Measurements from ENCODE around the gene GAL3ST3. TPM values are rescaled to one million over a fixed set of nuclear protein-coding genes. Genes with fewer than 3 reads are reported as not detected.

Gene GAL3ST3
- total RNA-seq, 2 experiments from 2014 or later = not detected

DNA sequence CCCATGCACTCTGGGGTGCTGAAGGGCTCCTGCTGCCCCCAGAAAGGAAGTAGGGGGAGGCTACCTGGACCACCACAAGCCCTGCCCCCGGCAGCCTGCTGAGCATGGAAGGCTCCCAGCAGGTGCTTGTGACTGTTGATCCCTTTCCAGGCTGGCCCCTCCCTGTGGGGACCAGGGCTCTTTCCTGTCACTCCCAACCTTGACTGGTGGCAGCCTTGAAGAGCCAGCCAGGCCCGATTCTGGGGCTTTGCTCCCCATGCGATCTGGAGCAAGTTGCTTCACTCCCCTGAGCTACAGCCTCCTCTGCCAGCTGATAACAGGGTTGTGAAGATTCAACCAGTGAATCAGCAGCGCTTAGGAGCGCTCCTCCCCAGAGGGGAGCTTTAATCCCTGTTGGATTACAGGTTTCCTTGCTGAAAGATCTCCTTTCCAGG lies 41.7 kb downstream of the GAL3ST3 start:
- intact Hi-C loops (cut with micrococcal nuclease; ENCODE audit: unreplicated experiment) = no loop called here
- no TSS peak for BruUV-seq (replicated peaks)
- H3K4me1 ChIP-seq (ENCODE audit: insufficient read depth, low read length, poor library complexity, severe bottlenecking) = peaks cover 23% of the 10 kb centered on the region
- H3K4me3 ChIP-seq (ENCODE audit: low read depth, low read length, poor library complexity, severe bottlenecking) = no peak overlapping the region
- H4K20me1 ChIP-seq (ENCODE audit: insufficient read depth, low read length) = no peaks in the 10 kb centered on the region
- TF ChIP-seq, protein P1, sequence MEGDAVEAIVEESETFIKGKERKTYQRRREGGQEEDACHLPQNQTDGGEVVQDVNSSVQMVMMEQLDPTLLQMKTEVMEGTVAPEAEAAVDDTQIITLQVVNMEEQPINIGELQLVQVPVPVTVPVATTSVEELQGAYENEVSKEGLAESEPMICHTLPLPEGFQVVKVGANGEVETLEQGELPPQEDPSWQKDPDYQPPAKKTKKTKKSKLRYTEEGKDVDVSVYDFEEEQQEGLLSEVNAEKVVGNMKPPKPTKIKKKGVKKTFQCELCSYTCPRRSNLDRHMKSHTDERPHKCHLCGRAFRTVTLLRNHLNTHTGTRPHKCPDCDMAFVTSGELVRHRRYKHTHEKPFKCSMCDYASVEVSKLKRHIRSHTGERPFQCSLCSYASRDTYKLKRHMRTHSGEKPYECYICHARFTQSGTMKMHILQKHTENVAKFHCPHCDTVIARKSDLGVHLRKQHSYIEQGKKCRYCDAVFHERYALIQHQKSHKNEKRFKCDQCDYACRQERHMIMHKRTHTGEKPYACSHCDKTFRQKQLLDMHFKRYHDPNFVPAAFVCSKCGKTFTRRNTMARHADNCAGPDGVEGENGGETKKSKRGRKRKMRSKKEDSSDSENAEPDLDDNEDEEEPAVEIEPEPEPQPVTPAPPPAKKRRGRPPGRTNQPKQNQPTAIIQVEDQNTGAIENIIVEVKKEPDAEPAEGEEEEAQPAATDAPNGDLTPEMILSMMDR (conservative IDR thresholded peaks at IDR 0.05; ENCODE audit: low read length) = no peak
- no peak for TF ChIP-seq EZH2phosphoT487 (IDR thresholded peaks at IDR 0.05; ENCODE audit: borderline replicate concordance, low read depth, low read length)
- peaks cover 21% of the 10 kb centered on the region for H3K79me2 ChIP-seq (ENCODE audit: insufficient read depth, low read depth, low read length)
- POLR2A ChIA-PET = interaction anchor here (0.7 kb wide), 1 partner anchor 79 kb away, joined by 3 read pairs; no protein-coding TSS in a partner anchor
- H3K36me3 ChIP-seq (ENCODE audit: insufficient read depth, low read length) = peaks cover 33% of the 10 kb centered on the region
- H3K9me3 ChIP-seq (ENCODE audit: low read length) = no peaks in the 10 kb centered on the region
- CTCF ChIA-PET (ENCODE audit: unreplicated experiment) = no interaction called here
- no peak for DNase-seq (ENCODE audit: low spot score)
- H2AFZ ChIP-seq (ENCODE audit: low read length) = no peak overlapping the region
- no peaks in the 10 kb centered on the region for H3K9me2 ChIP-seq (ENCODE audit: insufficient read depth, low read length)
- no peak overlapping the region for H3K27ac ChIP-seq (ENCODE audit: low read depth, low read length, poor library complexity, severe bottlenecking)
- H3K4me2 ChIP-seq (ENCODE audit: low read length) = no peak overlapping the region

DNA sequence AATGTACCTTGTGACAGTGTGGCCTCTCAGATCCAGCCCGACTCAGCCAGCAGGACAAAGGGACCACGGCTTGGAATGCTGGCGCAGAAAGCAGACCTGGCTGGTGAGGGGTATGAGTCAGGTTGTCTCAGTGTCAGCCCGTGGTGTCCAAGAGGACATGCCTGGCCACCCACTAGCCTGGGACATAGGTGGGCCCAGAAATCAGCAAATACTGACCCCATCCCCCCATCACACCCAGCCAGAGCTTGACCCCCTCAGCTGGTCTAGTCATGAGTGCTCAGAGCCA lies 42.1 kb downstream of the GAL3ST3 start:
- Histone ChIP-seq H4K20me1 (ENCODE audit: insufficient read depth, low read length) (no peaks in the 10 kb centered on the region), H3K9me2 (ENCODE audit: insufficient read depth, low read length) (no peaks in the 10 kb centered on the region), H3K4me2 (ENCODE audit: low read length) (no peak overlapping the region), H2AFZ (ENCODE audit: low read length) (no peak overlapping the region), H3K4me3 (ENCODE audit: low read depth, low read length, poor library complexity, severe bottlenecking) (no peak overlapping the region), H3K79me2 (ENCODE audit: insufficient read depth, low read depth, low read length) (peaks cover 22% of the 10 kb centered on the region), H3K27ac (ENCODE audit: low read depth, low read length, poor library complexity, severe bottlenecking) (no peak overlapping the region), H3K9me3 (ENCODE audit: low read length) (no peaks in the 10 kb centered on the region), H3K4me1 (ENCODE audit: insufficient read depth, low read length, poor library complexity, severe bottlenecking) (peaks cover 23% of the 10 kb centered on the region), H3K36me3 (ENCODE audit: insufficient read depth, low read length) (peaks cover 33% of the 10 kb centered on the region)
- CTCF ChIA-PET (ENCODE audit: unreplicated experiment) = no interaction called here
- intact Hi-C loops (cut with micrococcal nuclease; ENCODE audit: unreplicated experiment) = no loop called here
- no TSS peak for BruUV-seq (replicated peaks)
- no peak for TF ChIP-seq EZH2phosphoT487 (IDR thresholded peaks at IDR 0.05; ENCODE audit: borderline replicate concordance, low read depth, low read length)
- TF ChIP-seq, protein P1 (conservative IDR thresholded peaks at IDR 0.05; ENCODE audit: low read length) = no peak
- POLR2A ChIA-PET = no interaction called here
- no peak for DNase-seq (ENCODE audit: low spot score)

DNA sequence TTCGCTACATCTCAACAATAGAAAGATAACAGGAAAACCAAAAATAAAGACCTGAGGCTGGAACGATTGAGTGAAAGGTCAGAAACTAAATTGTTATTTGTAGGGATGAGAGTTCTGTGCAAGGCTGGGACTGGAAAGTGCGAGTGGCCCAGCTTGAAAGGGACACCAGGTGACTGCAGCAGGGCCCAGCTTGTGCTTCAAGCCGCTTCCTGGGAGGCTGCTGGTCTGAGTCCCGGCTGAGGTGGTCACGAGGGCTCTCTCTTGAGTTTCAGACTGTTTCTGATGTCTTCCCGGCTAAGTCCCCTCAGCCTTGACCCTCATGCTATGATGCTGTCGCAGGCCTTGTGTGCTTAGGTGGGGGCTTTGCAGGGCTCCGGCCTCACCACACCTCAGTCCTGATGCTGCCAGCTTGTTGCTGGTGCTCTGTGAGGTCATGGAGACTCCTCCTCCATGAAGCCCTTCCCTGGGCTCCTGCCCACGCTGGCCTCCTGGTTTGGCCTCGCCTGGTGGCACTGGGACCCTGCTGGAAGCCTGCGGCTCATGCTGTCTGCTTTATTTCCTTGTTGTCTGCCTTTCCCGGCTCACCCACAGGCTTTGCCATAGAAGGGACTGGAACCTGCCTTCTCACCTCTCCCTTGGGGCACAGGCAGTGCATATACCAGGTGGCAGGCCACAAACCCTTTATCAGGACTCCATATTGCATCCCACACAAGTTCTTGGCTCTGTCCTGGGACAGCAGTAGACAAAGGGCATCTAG lies 42.6 kb downstream of the GAL3ST3 start:
- H3K36me3 ChIP-seq (ENCODE audit: insufficient read depth, low read length) = peaks cover 33% of the 10 kb centered on the region
- TF ChIP-seq EZH2phosphoT487 (IDR thresholded peaks at IDR 0.05; ENCODE audit: borderline replicate concordance, low read depth, low read length) = no peak
- TF ChIP-seq, protein P1 (conservative IDR thresholded peaks at IDR 0.05; ENCODE audit: low read length) = no peak
- H3K4me2 ChIP-seq (ENCODE audit: low read length) = no peak overlapping the region
- no peak for DNase-seq (ENCODE audit: low spot score)
- H3K9me3 ChIP-seq (ENCODE audit: low read length) = no peaks in the 10 kb centered on the region
- peaks cover 23% of the 10 kb centered on the region for H3K4me1 ChIP-seq (ENCODE audit: insufficient read depth, low read length, poor library complexity, severe bottlenecking)
- no peak overlapping the region for H2AFZ ChIP-seq (ENCODE audit: low read length)
- H3K27ac ChIP-seq (ENCODE audit: low read depth, low read length, poor library complexity, severe bottlenecking) = no peak overlapping the region
- intact Hi-C loops (cut with micrococcal nuclease; ENCODE audit: unreplicated experiment) = no loop called here
- ChIA-PET CTCF (ENCODE audit: unreplicated experiment) (no interaction called here), POLR2A (no interaction called here)
- H3K79me2 ChIP-seq (ENCODE audit: insufficient read depth, low read depth, low read length) = peaks cover 27% of the 10 kb centered on the region
- no peak overlapping the region for H3K4me3 ChIP-seq (ENCODE audit: low read depth, low read length, poor library complexity, severe bottlenecking)
- no peaks in the 10 kb centered on the region for H4K20me1 ChIP-seq (ENCODE audit: insufficient read depth, low read length)
- H3K9me2 ChIP-seq (ENCODE audit: insufficient read depth, low read length) = no peaks in the 10 kb centered on the region
- BruUV-seq (replicated peaks) = no TSS peak
